HG02571 (cell line): Measurements from ENCODE around the gene SIGMAR1.
A peak's percentile ranks its signal among the peaks of the same experiment; 100 is the strongest.
"Not testable (repeated sequence)": the region's sequence is repeated elsewhere in the genome, so short reads cannot be mapped to it uniquely, and the experiment has no call there.

Experiments used
- ATAC-seq: cut with Tn5 transposase; IDR thresholded peaks from one replicate; pipeline ENCODE4 v1.9.1; 2021; ENCODE audit warnings: mild to moderate bottlenecking, moderate library complexity; ENCODE audit not compliant: unreplicated experiment

SIGMAR1 gene

DNA sequence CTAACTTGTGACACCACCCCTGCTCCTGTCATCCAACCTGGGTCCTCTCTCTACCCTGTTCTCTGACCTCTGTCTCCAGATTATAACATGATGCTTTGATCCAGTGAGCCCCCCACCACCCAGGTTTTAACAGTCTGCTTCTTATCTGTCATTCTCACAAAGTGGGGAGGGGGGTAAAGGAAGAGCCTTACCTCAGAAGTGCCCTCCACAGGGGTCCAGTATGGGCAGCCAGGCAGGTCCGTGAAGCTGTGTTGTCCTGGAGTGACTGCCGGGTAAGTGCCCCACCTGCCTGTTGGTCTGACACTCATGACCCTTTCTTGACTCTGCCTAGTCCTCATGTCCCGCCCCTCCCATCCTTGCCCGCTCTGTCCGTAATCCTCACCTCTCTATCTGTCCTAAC is 17.8 kb upstream of the SIGMAR1 start:
- no peak for ATAC-seq

- no peak for ATAC-seq
Observed at GRCh38 chr9:34654323-34655051, 16.9 kb upstream of the SIGMAR1 start.

DNA sequence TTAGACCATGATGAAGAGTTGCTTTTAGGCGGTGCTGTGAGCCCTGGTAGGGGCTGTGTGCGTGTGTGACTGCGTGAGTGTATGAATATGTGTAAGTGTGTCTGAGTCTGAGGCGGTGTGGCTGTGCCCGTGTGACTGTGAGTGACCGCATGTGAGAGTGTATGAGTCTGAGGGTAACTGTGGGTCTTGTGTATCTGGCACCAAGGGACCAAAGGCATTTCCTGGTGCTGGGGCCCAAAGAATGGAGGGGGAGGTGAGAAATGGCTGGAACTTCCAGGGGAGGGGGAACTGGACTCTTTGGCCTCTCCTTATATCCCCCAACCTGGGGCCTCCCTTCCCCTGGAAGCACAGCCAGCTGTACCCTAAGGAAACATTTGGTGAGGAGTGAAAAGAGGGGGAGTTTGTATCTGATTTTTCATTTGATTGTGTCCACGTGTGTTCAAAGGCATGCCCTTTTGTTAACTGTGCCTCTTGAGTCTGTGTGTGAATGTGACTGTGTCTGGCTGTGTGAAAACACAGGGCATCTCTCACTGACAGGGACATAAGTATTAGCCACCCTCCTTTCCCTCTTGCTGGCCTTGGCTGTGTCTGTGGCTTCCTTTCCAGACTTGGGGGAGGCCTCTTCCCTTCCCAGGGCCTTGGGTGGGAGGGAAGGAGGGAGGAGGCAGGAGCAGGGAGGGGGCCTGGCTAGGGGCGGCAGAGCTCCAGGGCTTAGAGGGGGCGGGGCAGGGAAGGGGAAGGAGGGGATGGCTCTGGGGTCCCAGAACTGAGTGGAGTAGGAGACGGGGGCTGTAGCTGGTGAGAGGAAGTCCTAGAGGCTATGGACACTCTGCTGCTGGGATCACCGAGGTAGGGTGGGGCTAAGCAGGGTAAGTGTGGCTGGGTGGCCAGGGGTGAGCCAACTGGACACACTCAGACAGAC is 15.8 kb upstream of the SIGMAR1 start:
- no peak for ATAC-seq

DNA sequence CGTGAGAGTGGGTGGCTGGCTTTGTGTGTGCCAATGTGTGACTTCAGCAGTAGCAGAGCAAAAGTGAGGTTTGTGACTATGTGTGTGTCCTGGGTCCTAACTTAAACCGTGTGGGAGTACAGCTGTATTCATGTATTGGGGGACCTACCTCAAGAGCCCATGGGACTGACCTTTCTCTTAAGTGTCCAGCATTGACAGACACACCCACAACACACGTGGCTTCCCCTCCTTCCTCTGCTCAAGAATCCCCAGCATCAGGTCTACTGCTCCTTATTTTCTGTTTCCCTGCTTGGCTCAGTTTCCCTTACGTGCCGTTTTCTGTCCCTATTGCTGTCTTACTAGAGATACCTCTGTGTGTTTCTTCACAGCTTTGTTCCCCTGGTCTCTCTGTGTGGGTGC is 15.0 kb upstream of the SIGMAR1 start:
- ATAC-seq, result no peak

- peak; percentile 52 for ATAC-seq
Observed at GRCh38 chr9:34651876-34652601, 14.5 kb upstream of the SIGMAR1 start, which contains the start of gene IL11RA. Gene IL11RA, plus strand, starts transcription at chr9:34652185. Its CDS starts 3,033 bp downstream, at chr9:34655218.

GRCh38 chr9:34651321-34651720 is 13.7 kb upstream of the SIGMAR1 start:
- no peak for ATAC-seq

DNA sequence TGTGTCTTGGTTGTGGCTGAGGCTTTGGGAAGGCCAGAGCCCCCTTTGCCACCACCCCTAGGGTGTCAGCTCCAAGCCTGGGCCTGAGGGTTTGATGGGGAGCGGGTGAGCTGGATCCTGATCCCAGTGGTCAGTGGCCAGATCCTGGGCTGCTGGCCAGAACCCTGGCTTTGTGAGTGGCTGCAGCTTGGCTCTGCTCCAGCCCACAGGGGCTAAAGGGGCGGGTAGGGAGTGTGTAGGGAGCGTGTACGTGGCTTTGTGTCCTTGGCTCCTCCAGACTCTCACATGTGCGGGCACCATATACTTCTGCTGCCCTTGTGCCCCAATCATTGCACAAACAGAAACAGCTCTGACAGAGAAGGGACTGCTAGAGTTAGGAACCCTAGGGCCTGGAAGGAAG is 13.2 kb upstream of the SIGMAR1 start:
- ATAC-seq, result no peak

DNA sequence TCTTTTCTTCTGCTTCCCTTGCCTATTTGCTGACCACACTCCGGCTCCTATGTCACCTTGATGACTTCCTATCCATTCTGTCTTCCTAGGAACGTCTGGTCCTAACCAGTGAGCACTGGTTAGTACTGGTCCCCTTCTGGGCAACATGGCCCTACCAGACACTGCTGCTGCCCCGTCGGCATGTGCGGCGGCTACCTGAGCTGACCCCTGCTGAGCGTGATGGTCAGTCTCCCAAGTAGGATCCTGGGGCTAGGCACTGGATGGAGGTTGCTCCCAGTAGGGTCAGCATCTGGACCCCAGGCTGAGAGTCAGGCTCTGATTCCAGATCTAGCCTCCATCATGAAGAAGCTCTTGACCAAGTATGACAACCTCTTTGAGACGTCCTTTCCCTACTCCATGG is 11.1 kb upstream of the SIGMAR1 start:
- ATAC-seq, result no peak

- ATAC-seq, result no peak
Observed at GRCh38 chr9:34647651-34648050, 10.1 kb upstream of the SIGMAR1 start.

GRCh38 chr9:34647084-34647403 is 9.5 kb upstream of the SIGMAR1 start:
- ATAC-seq, result no peak

DNA sequence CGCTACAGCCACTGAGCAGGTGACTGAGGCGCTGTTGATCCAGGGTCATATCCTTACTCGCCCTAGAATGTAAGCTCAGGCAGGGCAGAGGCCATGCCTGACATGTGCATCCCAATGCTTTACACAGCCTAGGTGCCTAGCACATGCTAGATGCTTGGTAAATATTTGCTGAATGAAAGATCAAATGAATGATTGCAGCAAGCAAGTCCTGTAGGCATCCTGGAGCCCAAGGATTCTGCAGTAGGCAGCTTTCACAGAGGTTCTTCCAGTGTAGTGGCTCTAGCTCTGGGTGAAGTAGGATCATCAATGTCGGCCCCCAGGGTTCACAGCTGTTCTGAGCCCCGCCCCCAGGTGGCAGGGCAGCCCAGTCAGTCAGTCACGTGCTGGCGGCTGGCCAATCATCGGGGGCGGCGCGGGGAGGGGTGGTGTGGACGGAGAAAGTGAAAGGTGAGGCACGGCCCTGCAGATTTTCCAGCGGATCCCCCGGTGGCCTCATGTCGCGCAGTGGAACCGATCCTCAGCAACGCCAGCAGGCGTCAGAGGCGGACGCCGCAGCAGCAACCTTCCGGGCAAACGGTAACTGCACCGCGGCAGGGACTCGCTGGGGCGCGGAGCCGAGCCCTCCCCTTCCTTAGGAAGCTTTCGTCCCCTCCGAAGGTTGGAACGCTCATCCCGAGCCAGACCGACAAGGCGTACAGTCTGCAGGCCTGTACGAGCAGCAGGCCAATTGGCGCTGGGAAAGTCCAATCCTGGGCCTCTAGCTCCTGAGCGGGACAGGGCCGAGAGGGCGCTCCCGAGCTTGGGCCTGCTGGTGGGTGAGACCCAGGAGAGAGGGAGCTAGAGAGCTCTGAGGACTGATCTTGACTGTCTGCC is 8.9 kb upstream of the SIGMAR1 start, which contains the start of gene GALT:
GALT (plus strand) TSS at position 465 of the 873 bp plus-strand sequence; CDS start at position 495, 30 bp downstream.
- peak; percentile 91 for ATAC-seq

- ATAC-seq, result no peak
Observed at GRCh38 chr9:34644766-34645314, 7.3 kb upstream of the SIGMAR1 start.

GRCh38 chr9:34642679-34643078 is 5.1 kb upstream of the SIGMAR1 start:
- no peak for ATAC-seq

- not testable (repeated sequence) for ATAC-seq
Observed at GRCh38 chr9:34639322-34639721, 1.7 kb upstream of the SIGMAR1 start.

- ATAC-seq, result no peak
Observed at GRCh38 chr9:34638138-34638445, 505 bp upstream of the SIGMAR1 start.

GRCh38 chr9:34636791-34637355 is 714 bp downstream of the SIGMAR1 start:
- ATAC-seq, result no peak

DNA sequence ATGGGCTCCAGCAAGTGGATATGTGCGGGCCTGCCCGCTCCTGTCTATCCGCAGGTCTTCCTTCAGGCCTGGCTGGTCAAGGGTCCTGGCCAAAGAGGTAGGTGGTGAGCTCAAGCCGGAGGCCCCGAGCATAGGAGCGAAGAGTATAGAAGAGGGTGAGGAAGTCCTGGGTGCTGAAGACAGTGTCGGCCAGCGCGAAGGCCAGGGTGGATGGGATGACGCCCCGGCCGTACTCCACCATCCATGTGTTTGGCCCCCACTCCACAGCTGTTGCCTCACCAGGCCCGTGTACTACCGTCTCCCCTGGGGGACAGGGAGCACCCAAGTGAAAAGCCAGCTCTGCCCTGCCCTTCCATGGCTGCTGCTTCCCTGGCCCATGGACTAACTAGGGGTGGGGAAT is 2.0 kb downstream of the SIGMAR1 start:
- ATAC-seq, result no peak

DNA sequence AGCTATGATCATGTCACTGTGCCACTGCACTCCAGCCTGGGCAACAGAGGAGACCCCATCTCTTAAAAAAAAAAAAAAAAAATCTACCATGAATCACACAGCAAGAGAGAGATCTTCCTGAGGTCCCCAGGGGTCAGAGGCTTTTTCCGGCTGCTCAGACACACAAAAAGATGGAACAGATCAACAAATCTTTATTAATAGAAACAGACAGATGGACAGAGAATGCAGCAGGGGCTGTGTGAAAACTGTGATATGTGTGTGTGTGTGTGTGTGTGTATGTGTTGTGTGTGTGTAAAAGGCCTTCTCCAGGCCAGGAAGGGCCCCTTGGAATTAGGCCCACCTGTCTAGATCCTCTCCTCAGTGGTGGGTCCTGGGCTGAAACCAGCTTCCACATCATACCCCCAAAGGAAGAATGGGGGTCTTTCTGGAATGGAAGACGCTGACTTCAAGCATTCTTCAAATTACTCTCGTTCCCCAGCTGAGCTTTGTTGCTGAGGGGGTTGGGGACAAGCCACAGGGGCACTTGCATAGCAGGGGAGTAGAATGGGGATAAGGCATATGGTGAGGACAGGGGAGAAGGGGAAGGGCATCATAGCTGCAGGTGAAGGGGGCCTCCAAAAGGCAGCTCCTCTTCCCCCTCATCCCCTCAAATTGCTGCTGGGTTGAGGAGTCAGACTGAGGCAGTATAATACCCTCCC is 2.9 kb downstream of the SIGMAR1 start:
- no peak for ATAC-seq

DNA sequence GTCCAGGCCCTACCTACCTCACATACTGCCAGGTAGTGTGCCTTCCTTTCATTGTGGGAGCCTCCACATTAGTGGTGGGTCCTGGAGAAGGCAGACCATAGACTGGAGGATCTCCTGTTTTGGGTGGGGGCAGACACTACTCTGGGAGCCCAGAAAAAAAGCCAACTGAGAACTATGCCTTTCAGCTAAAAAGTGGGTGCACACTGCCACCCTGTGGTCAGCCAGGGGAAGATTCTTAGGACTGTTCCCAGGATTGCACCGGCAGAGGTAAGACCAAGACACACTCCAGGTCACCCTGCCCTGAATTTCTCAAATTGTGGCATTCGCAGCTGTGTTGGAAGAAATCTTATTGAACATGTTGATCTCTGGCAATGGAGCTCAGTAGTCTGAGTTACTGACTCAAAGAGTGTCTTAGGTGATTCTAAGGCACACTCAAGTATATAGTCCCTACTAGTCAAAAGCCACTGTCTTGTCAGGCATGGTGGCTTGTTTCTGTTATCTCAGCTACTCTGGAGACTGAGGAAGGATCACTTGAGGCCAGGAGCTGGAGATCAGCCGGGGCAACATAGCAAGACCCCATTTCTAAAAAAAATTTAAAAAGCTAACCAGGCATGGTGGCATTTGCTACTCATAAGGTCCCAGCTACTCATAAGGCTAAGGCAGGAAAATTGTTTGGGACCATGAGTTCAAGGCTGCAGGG is 3.6 kb downstream of the SIGMAR1 start:
- ATAC-seq, result no peak
